Muscle of leg (tissue), 11 donors: ENCODE measurements around the gene MGAT2. TPM values are rescaled to one million over a fixed set of nuclear protein-coding genes. Genes with fewer than 3 reads are reported as not detected.
"Not testable (repeated sequence)": the region's sequence is repeated elsewhere in the genome, so short reads cannot be mapped to it uniquely, and the experiment has no call there.

Experiments used
- DNase-seq: peaks from one replicate; pipeline ENCODE4 v3.0.0; 2013
- H3K27ac ChIP-seq: one replicate; pipeline ENCODE4 v1.5.1; 2013; ENCODE audit warnings: mild to moderate bottlenecking, low read length, control low read depth
- H3K27me3 ChIP-seq: one replicate; pipeline ENCODE4 v1.6.1; 2013; ENCODE audit warnings: low read length; ENCODE audit not compliant: control insufficient read depth, insufficient read depth
- H3K36me3 ChIP-seq: one replicate; pipeline ENCODE4 v1.6.1; 2013; ENCODE audit warnings: low read length; ENCODE audit not compliant: control insufficient read depth, insufficient read depth
- H3K4me1 ChIP-seq: one replicate; pipeline ENCODE4 v1.6.1; 2013; ENCODE audit warnings: low read length; ENCODE audit not compliant: control insufficient read depth, insufficient read depth
- H3K4me3 ChIP-seq: one replicate; pipeline ENCODE4 v1.5.1; 2013; ENCODE audit warnings: low read length, control low read depth
- H3K9me3 ChIP-seq: replicated peaks from 2 replicates; pipeline ENCODE4 v1.6.1; 2013; ENCODE audit warnings: low read depth, low read length; ENCODE audit not compliant: control insufficient read depth
- WGBS: methylation state at CpG from one replicate; pipeline ENCODE4 v1.1.5; 2013; ENCODE audit warnings: missing lambda C conversion rate; ENCODE audit not compliant: insufficient coverage; 5-methylcytosine and 5-hydroxymethylcytosine counted together
- polyA plus RNA-seq, 8 donors: library from polyadenylated mRNA; unstranded; fragments of 120-200 nt; gene quantifications; one replicate each; pipeline versions ENCODE4 v1.2.1 to v1.2.3, GENCODE V29; 2013; ENCODE audit warnings: inconsistent platforms in 1 of 8, low replicate concordance in 1 of 8; ENCODE audit not compliant: insufficient read length in 8 of 8, insufficient read depth in 1 of 8
- total RNA-seq: library from RNA; stranded (reverse); fragments of 120-200 nt; gene quantifications from one replicate; pipeline ENCODE4 v1.2.4, GENCODE V29; 2013

The MGAT2 gene
- total and polyA plus RNA-seq, 9 donors, result 20.3 to 32.2 (median 27.8) TPM

DNA sequence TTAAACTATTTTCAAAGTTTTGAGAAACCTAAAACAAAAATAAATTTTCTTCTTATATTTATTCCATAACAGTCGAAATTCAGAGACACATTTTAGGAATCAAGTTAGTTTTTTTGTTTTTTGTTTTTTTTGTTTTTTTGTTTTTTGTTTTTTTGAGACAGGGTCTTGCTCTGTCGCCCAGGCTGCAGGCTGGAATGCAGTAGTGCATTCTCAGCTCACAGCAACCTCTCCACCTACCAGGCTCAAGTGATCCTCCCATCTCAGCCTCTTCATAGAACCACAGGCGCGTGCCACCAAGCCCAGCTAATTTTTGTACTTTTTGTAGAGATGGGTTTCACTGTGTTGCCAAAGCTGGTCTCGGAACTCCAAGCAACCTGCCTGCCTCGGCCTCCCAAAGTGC, 32.9 kb downstream of the MGAT2 start:
- Histone ChIP-seq H3K27ac (no peak overlapping the region), H3K36me3 (peaks cover 10% of the 10 kb centered on the region), H3K4me3 (no peak overlapping the region), H3K4me1 (no peaks in the 10 kb centered on the region), H3K27me3 (no peaks in the 10 kb centered on the region), H3K9me3 (no peaks in the 10 kb centered on the region)
- WGBS, result no CpG with 5 or more reads among the region's 6 CpGs
- DNase-seq, result no peak

DNA sequence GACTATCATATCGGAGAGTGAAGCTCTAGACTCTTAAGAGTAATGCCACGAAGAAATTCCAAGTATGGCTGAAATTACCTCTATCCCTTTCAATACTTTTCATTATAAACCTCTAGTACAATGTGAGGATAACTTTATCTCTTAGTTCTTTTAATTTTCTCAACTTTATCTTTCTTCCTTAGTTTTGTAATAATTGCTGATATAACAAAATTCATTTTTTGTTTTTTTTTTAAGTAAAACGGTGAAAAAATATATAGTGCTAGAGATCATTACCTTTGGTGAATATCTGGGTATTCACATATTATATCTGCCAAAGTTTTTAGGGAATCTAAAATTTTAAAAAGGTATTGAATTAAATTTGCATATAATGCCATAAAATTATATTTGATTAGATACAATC, 33.9 kb downstream of the MGAT2 start:
- H3K27me3 ChIP-seq, result no peaks in the 10 kb centered on the region
- H3K9me3 ChIP-seq, result no peaks in the 10 kb centered on the region
- H3K36me3 ChIP-seq, result peaks cover 10% of the 10 kb centered on the region
- H3K4me3 ChIP-seq, result no peak overlapping the region
- H3K27ac ChIP-seq, result no peak overlapping the region
- no peaks in the 10 kb centered on the region for H3K4me1 ChIP-seq
- no peak for DNase-seq
- no CpG with 5 or more reads among the region's 3 CpGs for WGBS

DNA sequence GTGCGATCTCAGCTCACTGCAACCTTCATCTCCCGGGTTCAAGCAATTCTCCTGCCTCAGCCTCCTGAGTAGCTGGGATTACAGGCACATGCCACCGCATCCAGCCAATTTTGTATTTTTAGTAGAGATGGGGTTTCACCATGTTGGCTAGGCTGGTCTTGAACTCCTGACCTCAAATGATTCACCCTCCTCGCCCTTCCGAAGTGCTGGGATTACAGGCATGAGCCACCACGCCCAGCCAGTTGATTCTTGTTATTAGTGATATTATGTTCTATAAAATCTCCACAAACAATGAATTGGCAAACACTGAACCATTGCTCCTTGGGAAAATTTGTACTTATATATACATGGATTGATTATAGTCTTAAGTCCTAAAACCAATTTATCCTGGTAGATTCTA, 36.9 kb downstream of the MGAT2 start:
- H3K27ac ChIP-seq, DNase-seq, H3K9me3 ChIP-seq, H3K4me1 ChIP-seq, H3K36me3 ChIP-seq, H3K27me3 ChIP-seq, H3K4me3 ChIP-seq: not testable (repeated sequence)
- WGBS, result 100% methylated on average over 2 of the region's 6 CpGs

DNA sequence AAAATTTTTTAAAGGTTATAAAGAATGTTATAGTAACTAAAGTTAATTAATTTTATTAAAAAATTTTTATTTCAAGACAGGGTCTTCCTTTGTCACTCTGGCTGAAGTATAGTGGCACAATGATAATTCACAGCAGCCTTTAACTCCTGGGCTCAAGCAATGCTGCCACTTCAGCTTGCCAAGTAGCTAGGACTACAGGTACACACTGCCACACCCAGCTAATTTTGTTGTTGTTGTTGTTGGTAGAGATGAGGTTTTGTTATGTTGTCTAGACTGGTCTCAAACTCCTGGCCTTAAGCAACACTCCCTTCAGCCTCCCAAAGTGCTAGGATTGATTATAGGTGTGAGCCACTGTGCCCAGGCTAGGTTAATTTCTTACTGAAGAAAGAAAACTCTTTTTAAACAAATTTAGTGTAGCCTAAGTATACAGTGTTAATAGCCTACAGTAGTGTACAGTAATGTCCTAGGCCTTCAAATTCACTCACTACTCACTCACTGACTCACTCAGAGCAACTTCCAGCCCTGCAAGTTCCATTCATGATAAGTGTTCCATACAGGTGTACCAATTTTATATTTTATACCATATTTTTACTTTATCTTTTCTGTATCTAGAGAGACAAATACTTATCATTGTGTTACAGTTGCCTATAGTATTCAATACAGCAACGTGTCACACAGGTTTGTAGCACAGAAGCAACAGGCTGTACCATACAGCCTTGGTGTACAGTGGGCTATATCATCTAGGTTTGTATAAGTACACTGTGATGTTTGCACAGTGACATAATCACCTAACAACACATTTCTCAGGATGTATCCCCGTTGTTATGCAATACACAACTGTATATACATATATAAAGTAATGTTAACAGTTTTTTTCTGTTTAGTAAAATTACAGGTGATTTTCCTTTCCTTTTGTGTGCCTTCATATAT, 39.2 kb downstream of the MGAT2 start:
- no CpG with 5 or more reads among the region's 2 CpGs for WGBS
- H3K27me3 ChIP-seq, result no peaks in the 10 kb centered on the region
- H3K9me3 ChIP-seq, result no peaks in the 10 kb centered on the region
- DNase-seq, result no peak
- no peaks in the 10 kb centered on the region for H3K36me3 ChIP-seq
- no peak overlapping the region for H3K4me3 ChIP-seq
- no peaks in the 10 kb centered on the region for H3K4me1 ChIP-seq
- H3K27ac ChIP-seq, result no peak overlapping the region

DNA sequence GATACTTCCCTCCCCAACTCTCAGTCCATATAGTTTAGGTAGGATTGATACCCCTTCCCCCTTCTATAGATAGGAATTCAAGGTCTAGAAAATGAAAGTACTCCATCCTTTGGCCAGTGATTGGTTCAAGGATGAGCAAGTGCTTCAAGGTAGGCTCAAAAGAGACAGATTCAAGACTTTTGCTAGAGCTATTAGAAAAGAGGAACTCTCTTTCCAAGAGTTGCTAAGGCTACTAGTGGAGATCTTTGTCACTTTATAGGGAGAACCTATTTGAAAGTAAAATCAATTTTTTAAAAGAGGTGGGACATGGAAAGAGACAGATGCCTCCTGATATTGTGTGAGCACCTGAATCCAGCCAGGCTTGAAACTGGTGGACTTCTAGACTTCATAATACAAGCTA, 49.9 kb downstream of the MGAT2 start:
- H3K36me3 ChIP-seq, result peaks cover 6% of the 10 kb centered on the region
- H3K27me3 ChIP-seq, result no peaks in the 10 kb centered on the region
- H3K9me3 ChIP-seq, result no peaks in the 10 kb centered on the region
- DNase-seq, result no peak
- no peaks in the 10 kb centered on the region for H3K4me1 ChIP-seq
- no peak overlapping the region for H3K27ac ChIP-seq
- no peak overlapping the region for H3K4me3 ChIP-seq

Other genes with a start within 250 kb of the MGAT2 start
- 5,655 TPM for gene RPS29, start 34.4 kb upstream of the MGAT2 start, total RNA-seq
- 1,000 to 10,000 TPM; 1,855 to 3,045 (median 2,186) TPM for gene RPS29, start 34.4 kb upstream of the MGAT2 start, polyA plus RNA-seq
- 8.9 TPM for gene LRR1, start 21.9 kb upstream of the MGAT2 start, total RNA-seq
- 10 to 100 TPM in 4 of 8 donors, 1 to 10 TPM in 4; 6.5 to 14.5 (median 10.1) TPM for gene LRR1, start 21.9 kb upstream of the MGAT2 start, polyA plus RNA-seq
- gene RPL36AL, start 173 bp upstream of the MGAT2 start, total RNA-seq, result 259 TPM
- 100 to 1,000 TPM; 170 to 265 (median 189) TPM for gene RPL36AL, start 173 bp upstream of the MGAT2 start, polyA plus RNA-seq
- 6.3 TPM for gene DNAAF2, start 14.4 kb downstream of the MGAT2 start, total RNA-seq
- 1 to 10 TPM; 7.2 to 8.8 (median 7.9) TPM for gene DNAAF2, start 14.4 kb downstream of the MGAT2 start, polyA plus RNA-seq
- gene POLE2, start 67.4 kb downstream of the MGAT2 start, total RNA-seq, result 8.9 TPM
- 10 to 100 TPM in 3 of 8 donors, 1 to 10 TPM in 5; 5.7 to 11.4 (median 8.9) TPM for gene POLE2, start 67.4 kb downstream of the MGAT2 start, polyA plus RNA-seq
- 7.2 TPM for gene KLHDC1, start 72.3 kb downstream of the MGAT2 start, total RNA-seq
- gene KLHDC1, start 72.3 kb downstream of the MGAT2 start, polyA plus RNA-seq, result 1 to 10 TPM; 3.3 to 5.8 (median 4.8) TPM
- 88.7 TPM for gene KLHDC2, start 147.4 kb downstream of the MGAT2 start, total RNA-seq
- gene KLHDC2, start 147.4 kb downstream of the MGAT2 start, polyA plus RNA-seq, result 10 to 100 TPM; 64.2 to 83.3 (median 71.1) TPM
- 59.4 TPM for gene NEMF, start 232.0 kb downstream of the MGAT2 start, total RNA-seq
- gene NEMF, start 232.0 kb downstream of the MGAT2 start, polyA plus RNA-seq, result 10 to 100 TPM; 32.6 to 50.1 (median 46.3) TPM